ENCODE measurements around the gene SLC38A4.

DNA sequence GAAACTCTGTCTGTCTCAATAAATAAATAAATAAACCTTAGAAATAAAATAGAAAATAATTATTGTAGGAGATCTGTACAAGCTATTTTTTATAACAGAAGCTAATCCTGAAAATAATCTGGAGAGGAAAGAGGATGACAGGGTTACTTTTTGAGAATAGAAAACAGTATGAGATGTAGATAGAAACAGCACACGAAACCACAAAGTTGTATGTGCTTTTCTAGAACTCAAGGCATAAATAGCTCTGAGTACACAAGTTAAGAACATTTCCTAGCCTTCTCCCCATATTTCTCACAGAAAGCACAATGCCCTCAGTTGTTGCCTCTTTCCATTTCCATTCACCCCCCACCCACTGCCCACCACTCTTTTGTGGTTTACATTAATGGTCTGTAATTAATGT, 35.7 kb downstream of the SLC38A4 start:
- TF ChIP-seq, protein P1, sequence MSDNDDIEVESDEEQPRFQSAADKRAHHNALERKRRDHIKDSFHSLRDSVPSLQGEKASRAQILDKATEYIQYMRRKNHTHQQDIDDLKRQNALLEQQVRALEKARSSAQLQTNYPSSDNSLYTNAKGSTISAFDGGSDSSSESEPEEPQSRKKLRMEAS (IDR thresholded peaks at IDR 0.05), result no peak
- TF ChIP-seq POLR2A (IDR thresholded peaks at IDR 0.05; ENCODE audit: borderline replicate concordance, extremely low read depth, insufficient read depth, insufficient read length) (no peak), JUND (IDR thresholded peaks at IDR 0.05) (no peak)

Data from HCT116 (cell line).